HEK293T (cell line): ENCODE data around the gene HSPA14.
"Not testable (repeated sequence)": the region's sequence is repeated elsewhere in the genome, so short reads cannot be mapped to it uniquely, and the experiment has no call there.

ENCODE experiments used
- CTCF ChIA-PET: fragments of 350-600 bp; formaldehyde crosslinking; extraction: SDS; loops from one replicate; lab custom pipeline; 2021; ENCODE audit warnings: antibody characterized with exemption, inconsistent platforms; lab: Yijun Ruan, JAX
- POLR2A ChIA-PET: fragments of 350-600 bp; formaldehyde crosslinking; extraction: SDS; loops from one replicate; lab custom pipeline; 2020; ENCODE audit warnings: antibody characterized with exemption, inconsistent platforms; lab: Yijun Ruan, JAX
- DNase-seq: peaks from one replicate; pipeline ENCODE4 v3.0.0; 2012; ENCODE audit warnings: mixed read lengths; ENCODE audit errors: extremely low spot score
- ARNT ChIP-seq: fragments of 450-650 bp; IDR thresholded peaks from 2 replicates; pipeline ENCODE4 v1.6.1; 2017; ENCODE audit warnings: mild to moderate bottlenecking
- BHLHE40 ChIP-seq: fragments of 450-650 bp; IDR thresholded peaks from 2 replicates; pipeline ENCODE4 v1.6.1; 2016; ENCODE audit warnings: mild to moderate bottlenecking, moderate library complexity, borderline replicate concordance
- CTBP1 ChIP-seq: fragments of 450-650 bp; IDR thresholded peaks from 2 replicates; pipeline ENCODE4 v1.6.1; 2016; ENCODE audit warnings: borderline replicate concordance
- ELF4 ChIP-seq: fragments of 450-650 bp; IDR thresholded peaks from 2 replicates; pipeline ENCODE4 v1.6.1; 2017; ENCODE audit warnings: antibody characterized with exemption
- FOXA1 ChIP-seq: fragments of 450-650 bp; IDR thresholded peaks from 2 replicates; pipeline ENCODE4 v1.6.1; 2016; ENCODE audit warnings: mild to moderate bottlenecking
- FOXM1 ChIP-seq: fragments of 450-650 bp; IDR thresholded peaks from 2 replicates; pipeline ENCODE4 v1.6.1; 2017; ENCODE audit warnings: mild to moderate bottlenecking, borderline replicate concordance
- HDGF ChIP-seq: fragments of 450-650 bp; IDR thresholded peaks from 2 replicates; pipeline ENCODE4 v1.6.1; 2017; ENCODE audit warnings: antibody characterized with exemption, borderline replicate concordance
- L3MBTL2 ChIP-seq: fragments of 450-650 bp; conservative IDR thresholded peaks from 2 replicates; pipeline ENCODE4 v1.6.1; 2016; ENCODE audit warnings: mild to moderate bottlenecking
- LEF1 ChIP-seq: fragments of 450-650 bp; IDR thresholded peaks from 2 replicates; pipeline ENCODE4 v1.6.1; 2017; ENCODE audit warnings: mild to moderate bottlenecking, borderline replicate concordance
- NFRKB ChIP-seq: fragments of 450-650 bp; IDR thresholded peaks from 2 replicates; pipeline ENCODE4 v1.6.1; 2016; ENCODE audit warnings: mild to moderate bottlenecking, moderate library complexity
- SP1 ChIP-seq: fragments of 450-650 bp; IDR thresholded peaks from 2 replicates; pipeline ENCODE4 v1.6.1; 2017
- SUZ12 ChIP-seq: fragments of 450-650 bp; IDR thresholded peaks from 2 replicates; pipeline ENCODE4 v1.6.1; 2016; ENCODE audit warnings: mild to moderate bottlenecking
- TARDBP ChIP-seq: fragments of 450-650 bp; IDR thresholded peaks from 2 replicates; pipeline ENCODE4 v1.6.1; 2016
- ZNF384 ChIP-seq: fragments of 450-650 bp; IDR thresholded peaks from 2 replicates; pipeline ENCODE4 v1.6.1; 2016
- TF ChIP-seq, protein P1 (sequence below): fragments of 450-650 bp; IDR thresholded peaks from 2 replicates; pipeline ENCODE4 v1.6.1; 2016

The HSPA14 gene

DNA sequence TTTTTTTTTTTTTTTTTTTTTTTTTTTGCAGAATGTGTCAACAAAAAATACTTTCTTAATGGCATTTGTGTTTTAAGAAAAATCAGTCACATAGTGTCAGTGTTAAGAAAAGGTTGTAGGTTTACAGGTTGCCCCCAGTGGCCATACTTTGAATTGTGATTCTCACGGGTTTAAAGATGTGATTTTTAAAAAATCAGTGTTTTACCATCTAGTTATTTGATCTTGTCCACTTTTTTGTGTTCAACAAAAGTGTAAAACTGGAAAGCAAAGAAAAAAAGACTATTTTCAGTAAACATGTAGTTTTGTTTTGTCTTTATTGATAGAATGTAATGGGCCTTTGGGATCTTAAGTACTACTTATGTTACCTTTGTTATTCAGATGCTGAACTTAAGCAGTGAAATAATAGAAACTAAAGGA, 66.2 kb downstream of the HSPA14 start:
- ChIA-PET POLR2A (interaction anchor here (1.1 kb wide), 1 partner anchor 27 kb away, joined by 3 read pairs; no protein-coding TSS in a partner anchor), CTCF (interaction anchor here (0.6 kb wide), 1 partner anchor 67 kb away, joined by 5 read pairs; no protein-coding TSS in a partner anchor)
- peak; percentile 33 for DNase-seq
- TF ChIP-seq TARDBP (no peak), CTBP1 (no peak), ZNF384 (peak; percentile 78; the same call in 1 of the 2 replicates), SP1 (no peak), HDGF (no peak), ELF4 (no peak), BHLHE40 (no peak)

DNA sequence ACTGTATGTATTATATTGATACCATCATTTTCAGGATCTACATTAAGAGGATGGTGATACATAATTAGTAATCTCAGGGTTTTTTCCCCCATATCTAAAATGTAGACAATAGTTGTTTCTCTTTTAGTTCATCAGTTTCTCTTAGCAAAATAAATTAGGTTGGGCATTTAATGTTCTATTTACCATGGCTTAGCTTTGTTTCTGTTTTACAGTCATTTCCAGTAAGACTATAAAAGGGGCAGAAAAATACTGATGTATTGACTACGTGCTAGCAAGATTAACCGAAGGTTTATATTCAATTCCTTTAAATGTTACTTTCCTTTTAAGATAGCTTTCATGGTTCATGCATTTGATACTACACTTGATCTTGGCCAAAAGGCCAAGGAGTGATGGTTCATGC, 66.8 kb downstream of the HSPA14 start:
- DNase-seq = no peak
- no peak for TF ChIP-seq ARNT
- no peak for TF ChIP-seq FOXM1
- TF ChIP-seq, protein P1, sequence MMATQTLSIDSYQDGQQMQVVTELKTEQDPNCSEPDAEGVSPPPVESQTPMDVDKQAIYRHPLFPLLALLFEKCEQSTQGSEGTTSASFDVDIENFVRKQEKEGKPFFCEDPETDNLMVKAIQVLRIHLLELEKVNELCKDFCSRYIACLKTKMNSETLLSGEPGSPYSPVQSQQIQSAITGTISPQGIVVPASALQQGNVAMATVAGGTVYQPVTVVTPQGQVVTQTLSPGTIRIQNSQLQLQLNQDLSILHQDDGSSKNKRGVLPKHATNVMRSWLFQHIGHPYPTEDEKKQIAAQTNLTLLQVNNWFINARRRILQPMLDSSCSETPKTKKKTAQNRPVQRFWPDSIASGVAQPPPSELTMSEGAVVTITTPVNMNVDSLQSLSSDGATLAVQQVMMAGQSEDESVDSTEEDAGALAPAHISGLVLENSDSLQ = no peak
- TF ChIP-seq HDGF = no peak
- no peak for TF ChIP-seq L3MBTL2
- no peak for TF ChIP-seq LEF1
- TF ChIP-seq FOXA1 = no peak
- no peak for TF ChIP-seq SUZ12
- TF ChIP-seq SP1 = no peak
- POLR2A ChIA-PET = no interaction called here
- CTCF ChIA-PET = no interaction called here

DNA sequence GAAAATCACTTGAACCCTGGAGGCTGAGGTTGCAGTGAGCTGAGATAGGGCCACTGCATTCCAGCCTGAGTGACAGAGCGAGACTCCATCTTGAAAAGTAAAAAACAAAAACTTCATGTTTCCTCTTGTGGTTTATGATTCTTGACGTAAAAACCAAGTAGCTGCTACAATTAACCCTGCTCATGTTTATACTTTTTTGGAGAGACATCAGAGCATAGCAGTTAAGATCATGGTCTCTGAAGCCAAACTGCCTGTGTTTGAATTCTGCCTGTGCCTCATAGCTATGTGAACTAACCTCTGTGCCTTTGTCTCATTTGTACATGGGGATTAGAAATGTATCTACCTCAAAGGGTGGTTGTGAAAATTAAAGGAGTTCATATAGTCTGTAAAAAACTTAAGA, 67.8 kb downstream of the HSPA14 start:
- TF ChIP-seq ARNT (no peak), ZNF384 (no peak), FOXA1 (no peak), ELF4 (no peak), FOXM1 (no peak), BHLHE40 (no peak), CTBP1 (no peak), TARDBP (no peak), HDGF (no peak), SUZ12 (no peak), SP1 (no peak), NFRKB (no peak)
- TF ChIP-seq, protein P1 = no peak
- POLR2A ChIA-PET = no interaction called here
- DNase-seq = no peak
- CTCF ChIA-PET = no interaction called here

DNA sequence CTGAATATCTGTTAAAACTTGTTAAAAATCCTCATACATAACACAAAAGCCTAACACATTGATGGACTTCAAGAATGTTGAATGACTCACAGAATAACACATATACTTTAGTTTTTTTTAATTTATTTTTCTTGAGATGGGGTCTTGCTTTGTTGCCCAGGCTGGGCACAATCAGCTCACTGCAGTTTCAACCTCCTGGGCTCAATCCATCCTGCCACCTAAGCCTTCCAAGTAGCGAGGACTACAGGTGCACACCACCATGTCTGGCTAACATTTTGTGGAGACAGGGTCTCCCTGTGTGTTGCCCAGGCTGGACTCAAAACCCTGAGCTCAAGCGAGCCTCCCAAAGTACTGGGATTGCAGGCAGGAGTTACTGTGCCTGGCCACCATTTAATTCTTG, 68.7 kb downstream of the HSPA14 start:
- CTCF ChIA-PET = no interaction called here
- DNase-seq = no peak
- POLR2A ChIA-PET = no interaction called here
- no peak for TF ChIP-seq TARDBP
- TF ChIP-seq SUZ12 = no peak

DNA sequence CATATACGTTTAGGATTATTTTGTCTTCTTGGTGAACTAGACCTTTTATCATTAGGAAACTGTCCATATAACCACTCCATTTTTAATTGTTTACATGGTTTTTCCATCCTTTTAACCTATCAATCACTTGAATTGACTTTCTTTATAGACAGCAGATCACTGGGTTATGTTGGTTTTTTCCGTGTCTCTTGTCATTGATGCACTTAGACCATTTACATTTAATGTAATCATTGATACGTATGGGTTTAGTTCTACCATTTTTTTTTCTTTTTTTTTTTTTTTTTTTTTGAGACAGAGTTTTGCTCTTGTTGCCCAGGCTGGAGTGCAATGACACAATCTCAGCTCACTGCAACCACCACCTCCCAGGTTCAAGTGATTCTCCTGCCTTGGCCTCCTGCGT, 69.5 kb downstream of the HSPA14 start:
- POLR2A ChIA-PET = interaction anchor here (1.7 kb wide), 1 partner anchor 29 kb away, joined by 4 read pairs; the partner anchor contains the start of gene SUV39H2
- CTCF ChIA-PET, DNase-seq: not testable (repeated sequence)
- TF ChIP-seq ZNF384 = peak; percentile 62

DNA sequence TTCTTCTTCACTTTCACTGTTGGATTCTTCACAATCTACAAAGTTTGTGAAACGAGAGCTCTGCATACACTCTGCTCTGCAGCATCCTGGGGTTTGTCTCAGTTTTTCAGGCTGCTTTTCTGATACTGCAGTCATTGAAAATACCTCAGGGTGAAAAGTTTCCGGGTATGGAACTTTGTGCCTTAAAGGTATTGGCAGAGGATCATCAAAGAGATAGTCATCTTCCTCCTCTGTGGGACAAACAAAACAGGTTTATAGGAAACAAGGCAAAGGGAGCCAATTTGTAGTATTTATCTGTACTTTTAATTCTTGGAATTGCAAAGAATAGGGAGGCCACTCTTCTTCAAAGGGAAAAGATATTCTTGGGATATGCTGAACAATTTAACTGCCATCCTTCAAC, 71.0 kb downstream of the HSPA14 start:
- ChIA-PET POLR2A (interaction anchor here (1.7 kb wide), 1 partner anchor 31 kb away, joined by 4 read pairs; the partner anchor contains the start of gene SUV39H2), CTCF (no interaction called here)
- no peak for DNase-seq
- TF ChIP-seq FOXM1 = no peak
- no peak for TF ChIP-seq HDGF
- no peak for TF ChIP-seq LEF1
- no peak for TF ChIP-seq ZNF384
- TF ChIP-seq SP1 = no peak
- TF ChIP-seq ELF4 = no peak
- TF ChIP-seq L3MBTL2 = no peak
- no peak for TF ChIP-seq BHLHE40

DNA sequence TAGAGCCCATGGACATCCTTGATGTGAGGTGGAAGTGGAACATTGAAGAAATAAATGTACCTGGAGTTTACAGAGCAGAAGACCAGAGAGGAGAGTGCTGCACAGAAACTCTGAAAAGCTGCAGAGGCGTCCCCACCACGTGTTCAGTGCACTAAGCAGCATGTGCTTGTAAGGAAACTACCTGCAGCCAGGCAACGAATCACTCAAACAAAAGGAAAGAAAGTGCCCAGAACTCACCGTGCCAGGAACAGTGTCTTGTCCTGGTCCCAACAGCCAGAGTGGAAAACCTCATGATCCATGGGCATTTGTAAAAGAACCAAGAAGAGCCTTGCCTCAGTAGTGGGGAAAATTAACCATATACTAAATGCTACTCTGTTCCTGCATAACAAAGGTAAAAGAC, 72.8 kb downstream of the HSPA14 start:
- ChIA-PET CTCF (no interaction called here), POLR2A (no interaction called here)
- TF ChIP-seq L3MBTL2 (peak; percentile 29; the same call in 1 of the 2 replicates), ARNT (no peak), NFRKB (no peak), TARDBP (no peak)
- DNase-seq = no peak

DNA sequence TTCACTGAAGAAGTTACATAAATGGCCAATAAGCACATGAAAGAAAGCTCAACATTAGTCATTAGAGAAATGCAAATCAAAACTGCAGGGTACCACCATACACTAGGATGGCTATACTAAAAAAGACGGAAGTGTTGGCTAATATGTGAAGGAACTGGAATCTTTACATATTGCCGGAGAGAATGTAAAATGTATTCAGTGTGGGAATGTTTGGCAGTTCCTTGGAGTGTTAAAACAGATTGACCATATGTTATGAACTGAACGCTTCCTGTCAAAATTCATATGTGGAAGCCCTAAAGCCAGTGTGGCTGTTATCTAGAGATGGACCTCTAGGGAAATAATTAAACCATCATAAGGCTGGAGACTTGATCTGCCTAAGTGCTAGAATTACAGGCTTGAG, 73.7 kb downstream of the HSPA14 start:
- POLR2A ChIA-PET = no interaction called here
- DNase-seq = no peak

More for the DNA sequence above, 73.7 kb downstream of the HSPA14 start:
- CTCF ChIA-PET = no interaction called here
- TF ChIP-seq ZNF384 (no peak), L3MBTL2 (no peak), CTBP1 (no peak), ELF4 (no peak), SUZ12 (no peak), BHLHE40 (no peak)
